ENCODE data around the gene PLCG2.

PLCG2 gene

GRCh38 chr16:81878529-81878928 is 99.4 kb downstream of the PLCG2 start:
- no peak for DNase-seq (ENCODE audit: low spot score)

DNA sequence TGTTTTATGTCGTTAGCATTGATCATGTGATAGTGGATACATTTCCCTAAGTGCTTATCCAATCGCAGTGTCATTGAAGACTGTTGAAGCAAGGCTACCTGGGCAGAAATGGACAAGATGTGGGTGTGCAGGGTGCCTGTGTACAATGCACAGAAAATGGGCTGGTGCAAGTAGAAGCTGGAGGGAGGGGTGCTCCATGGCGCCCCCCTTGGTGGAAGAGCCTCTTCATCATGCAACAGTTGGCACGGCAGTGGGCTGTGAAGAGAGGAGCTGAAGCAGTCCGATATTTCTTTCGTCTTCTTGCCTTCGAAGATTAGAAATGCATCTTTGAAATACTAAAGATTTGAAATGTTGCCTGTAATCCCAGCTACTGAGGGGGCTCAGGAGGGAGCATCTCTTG is 100.5 kb downstream of the PLCG2 start:
- no peak for DNase-seq (ENCODE audit: low spot score)

- DNase-seq (ENCODE audit: low spot score): no peak
Measured at GRCh38 chr16:81880816-81881215, 101.7 kb downstream of the PLCG2 start.

DNA sequence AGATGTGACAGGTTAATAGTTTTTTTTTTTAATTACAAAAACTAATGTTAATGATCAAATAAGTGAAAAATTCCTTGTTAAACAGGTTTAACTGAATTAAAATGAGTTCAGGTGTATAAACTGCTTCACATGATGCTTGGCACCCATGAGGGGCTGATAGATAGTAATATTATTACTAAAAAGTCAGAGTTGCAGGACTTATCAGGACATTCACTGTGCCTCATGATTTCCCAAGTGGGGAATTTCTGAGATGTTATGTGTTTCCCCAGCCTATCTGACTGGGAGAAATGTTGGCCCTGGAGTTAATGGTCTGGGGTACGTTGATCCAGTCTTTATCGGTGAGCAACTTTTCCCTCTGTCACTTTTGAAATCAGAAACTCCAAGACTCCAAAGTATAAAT is 102.1 kb downstream of the PLCG2 start:
- DNase-seq (ENCODE audit: low spot score): no peak

GRCh38 chr16:81882559-81882958 is 103.5 kb downstream of the PLCG2 start:
- DNase-seq (ENCODE audit: low spot score): no peak

DNA sequence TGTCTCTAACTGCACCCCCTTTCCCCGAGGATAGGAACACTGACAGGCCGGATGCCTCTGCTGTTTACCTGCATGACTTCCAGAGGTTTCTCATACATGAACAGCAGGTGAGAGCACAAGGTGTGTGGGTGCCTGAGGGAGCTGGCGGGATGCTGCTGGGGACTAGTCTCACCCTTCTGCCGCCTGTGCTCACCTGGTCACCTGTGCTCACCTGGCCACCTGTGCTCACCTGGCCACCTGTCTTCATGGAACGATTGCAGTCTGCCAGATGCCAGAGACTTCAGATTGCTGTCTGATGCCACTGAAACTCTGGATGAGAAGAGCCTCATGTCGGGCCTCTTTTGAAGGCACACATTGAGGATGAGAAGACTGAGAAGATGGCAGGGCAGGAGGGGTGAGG is 104.1 kb downstream of the PLCG2 start:
- DNase-seq (ENCODE audit: low spot score): no peak

- peak; percentile 67 for DNase-seq (ENCODE audit: low spot score)
Measured at GRCh38 chr16:81885976-81886586, 107.0 kb downstream of the PLCG2 start.

DNA sequence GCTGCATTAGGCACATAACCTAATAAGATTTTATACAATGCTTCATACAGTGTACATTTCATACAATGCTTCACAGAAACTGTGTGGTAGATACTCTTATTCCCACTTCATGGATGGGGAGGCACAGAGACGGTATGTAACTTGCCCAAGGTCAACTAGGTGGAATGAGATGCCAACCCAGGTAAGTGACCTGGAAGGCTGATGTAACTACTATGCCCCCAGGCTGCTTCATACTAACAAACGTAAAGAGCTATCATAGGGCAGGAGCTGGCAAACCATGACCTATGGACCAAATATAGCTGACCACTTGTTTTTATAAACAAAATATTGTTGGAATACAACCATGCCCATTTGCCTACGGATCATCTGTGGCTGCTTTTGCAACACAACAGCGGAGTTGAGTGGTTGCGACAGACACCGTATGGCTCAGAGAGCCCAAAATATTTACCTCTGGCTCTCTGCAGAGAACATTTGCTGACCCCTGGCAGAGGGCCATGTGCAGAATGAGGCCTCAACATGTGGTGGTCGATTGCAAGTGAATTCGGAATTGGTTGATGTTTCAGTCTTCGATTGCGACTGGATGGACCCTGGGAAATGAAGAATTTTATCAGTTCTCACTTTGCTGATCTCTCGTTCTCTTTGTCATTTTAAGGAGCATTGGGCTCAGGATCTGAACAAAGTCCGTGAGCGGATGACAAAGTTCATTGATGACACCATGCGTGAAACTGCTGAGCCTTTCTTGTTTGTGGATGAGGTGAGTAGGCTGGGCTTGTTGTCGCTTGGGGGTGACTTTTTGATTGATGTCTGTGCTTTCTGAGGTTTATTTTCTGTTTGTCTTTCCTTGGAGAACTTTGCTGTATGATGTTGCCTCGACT is 109.7 kb downstream of the PLCG2 start:
- DNase-seq (ENCODE audit: low spot score): no peak

DNA sequence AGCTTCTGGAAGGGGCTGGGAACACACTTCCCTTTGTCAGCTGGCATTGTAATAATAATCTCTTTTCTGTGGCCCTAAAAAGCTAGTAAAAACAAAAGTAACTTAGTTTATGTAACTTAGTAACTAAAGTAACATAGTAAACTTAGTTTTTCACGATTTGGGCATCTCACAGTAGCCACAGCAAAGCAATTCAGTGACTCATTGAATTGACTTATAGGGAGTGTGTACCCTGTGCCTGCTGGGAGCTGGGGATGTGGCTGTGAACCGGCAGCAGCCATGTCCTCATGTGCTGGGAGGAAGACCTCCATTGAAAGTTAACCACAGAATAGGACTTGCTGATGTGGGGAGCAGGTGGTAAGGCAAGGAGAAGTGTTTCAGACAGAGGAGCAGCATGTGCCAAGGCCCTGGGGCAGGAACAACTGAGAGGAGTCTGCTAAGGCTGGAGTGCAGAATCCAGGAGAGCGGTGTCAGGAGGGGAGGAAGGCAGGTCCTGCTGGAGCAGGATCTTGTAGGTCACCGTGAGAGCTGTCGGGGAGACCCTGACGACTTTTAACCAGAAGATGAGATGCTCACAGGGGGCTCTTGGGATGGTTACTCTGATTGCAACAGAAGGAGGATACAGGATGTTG is 112.8 kb downstream of the PLCG2 start:
- DNase-seq (ENCODE audit: low spot score): no peak

DNA sequence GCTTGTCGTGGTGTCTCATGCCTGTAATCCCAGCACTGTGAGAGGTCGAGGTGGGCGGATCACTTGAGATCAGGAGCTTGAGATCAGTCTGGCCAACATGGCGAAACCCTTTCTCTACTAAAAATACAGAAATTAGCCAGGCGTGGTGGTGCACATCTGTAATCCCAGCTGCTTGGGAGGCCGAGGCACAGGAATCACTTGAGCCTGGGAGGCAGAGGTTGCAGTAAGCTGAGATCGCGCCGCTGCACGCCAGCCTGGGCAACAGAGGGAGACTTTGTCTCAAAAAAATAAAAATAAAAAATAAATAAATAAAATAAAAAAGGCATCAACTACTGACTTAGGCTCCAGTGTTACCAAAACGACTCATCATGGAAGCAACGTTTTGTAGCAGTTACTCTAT is 115.5 kb downstream of the PLCG2 start:
- no peak for DNase-seq (ENCODE audit: low spot score)

GRCh38 chr16:81896902-81897301 is 117.8 kb downstream of the PLCG2 start:
- DNase-seq (ENCODE audit: low spot score): no peak

GRCh38 chr16:81899601-81900000 is 120.5 kb downstream of the PLCG2 start:
- no peak for DNase-seq (ENCODE audit: low spot score)

- DNase-seq (ENCODE audit: low spot score): no peak
Measured at GRCh38 chr16:81900014-81900413, 120.9 kb downstream of the PLCG2 start.

- no peak for DNase-seq (ENCODE audit: low spot score)
Measured at GRCh38 chr16:81900456-81900855, 121.4 kb downstream of the PLCG2 start.

GRCh38 chr16:81901484-81901883 is 122.4 kb downstream of the PLCG2 start:
- DNase-seq (ENCODE audit: low spot score): no peak

- DNase-seq (ENCODE audit: low spot score): no peak
Measured at GRCh38 chr16:81902025-81902424, 122.9 kb downstream of the PLCG2 start.

DNA sequence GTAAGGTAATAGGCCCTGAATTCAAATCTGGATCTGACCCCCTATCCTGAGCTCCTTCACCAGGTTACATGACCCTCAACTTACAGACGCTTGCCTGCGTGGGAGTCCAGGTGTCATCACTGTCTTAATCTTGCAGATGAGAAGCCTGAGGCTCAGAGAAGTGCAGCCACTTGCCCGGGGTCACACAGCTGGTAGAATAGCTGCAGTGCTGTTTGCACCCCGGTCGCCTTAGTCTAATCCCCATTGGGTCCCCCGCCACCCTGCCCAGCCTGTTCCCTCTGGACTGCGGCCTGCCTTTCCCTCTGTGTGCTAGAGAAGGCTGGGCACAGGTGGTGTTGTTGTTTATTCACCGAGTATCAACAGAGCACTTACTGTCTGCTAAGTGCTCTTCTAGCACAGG is 125.2 kb downstream of the PLCG2 start:
- no peak for DNase-seq (ENCODE audit: low spot score)

- no peak for DNase-seq (ENCODE audit: low spot score)
Measured at GRCh38 chr16:81905277-81905676, 126.2 kb downstream of the PLCG2 start.

DNA sequence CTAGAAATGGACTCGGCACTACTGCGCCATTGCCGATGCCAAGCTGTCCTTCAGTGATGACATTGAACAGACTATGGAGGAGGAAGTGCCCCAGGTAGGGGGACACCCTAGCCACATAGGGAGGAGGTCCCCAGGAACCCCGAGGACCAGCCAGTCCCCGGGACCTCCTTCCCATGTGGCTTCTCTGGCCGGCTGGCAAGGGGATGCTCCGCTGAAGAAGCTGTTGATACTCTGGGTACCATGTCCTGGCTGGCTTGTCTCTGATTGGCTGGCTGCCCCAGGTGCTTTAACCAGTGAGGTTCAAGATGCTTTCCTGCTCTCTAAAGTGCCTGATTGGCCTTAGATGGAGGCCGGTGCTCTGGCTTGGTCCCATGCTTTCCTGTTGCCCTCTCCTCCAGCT is 128.6 kb downstream of the PLCG2 start:
- DNase-seq (ENCODE audit: low spot score): no peak

GRCh38 chr16:81908466-81909262 is 129.6 kb downstream of the PLCG2 start:
- no peak for DNase-seq (ENCODE audit: low spot score)

GRCh38 chr16:81910366-81910885 is 131.3 kb downstream of the PLCG2 start:
- no peak for DNase-seq (ENCODE audit: low spot score)

GRCh38 chr16:81912395-81912794 is 133.3 kb downstream of the PLCG2 start:
- DNase-seq (ENCODE audit: low spot score): no peak
